Gastroesophageal sphincter (tissue), 3 donors: ENCODE results near the gene RYR3.

Experiments
- CTCF ChIP-seq, 4 experiments: fragments of 200-600 bp in 2 of 4; fragments of 450-650 bp in 2 of 4; sonication (generic) in 1 of 4; IDR thresholded peaks; one replicate each; pipeline ENCODE4 v1.5.1; 2017 to 2019; ENCODE audit warnings: antibody characterized with exemption in 4 of 4, mild to moderate bottlenecking in 2 of 4, moderate library complexity in 2 of 4
- POLR2A ChIP-seq, 2 donors: fragments of 450-650 bp; IDR thresholded peaks; one replicate each; pipeline ENCODE4 v1.6.1; 2017; ENCODE audit warnings: antibody characterized with exemption in 2 of 2, mild to moderate bottlenecking in 2 of 2, moderate library complexity in 1 of 2
- POLR2AphosphoS5 ChIP-seq: sonication (generic); formaldehyde crosslinking; IDR thresholded peaks from one replicate; pipeline ENCODE4 v1.6.1; 2017; ENCODE audit warnings: antibody characterized with exemption

GRCh38 chr15:33324609-33325008, 13.8 kb downstream of the RYR3 start:
- TF ChIP-seq CTCF (IDR thresholded peaks at IDR 0.05) (no peak), POLR2AphosphoS5 (no peak), POLR2A (IDR thresholded peaks at IDR 0.05) (no peak)
